Hematopoietic multipotent progenitor cell treated with erythropoietin and hydrocortisone succinate and interleukin-3 and kit ligand, for 17 days (in vitro differentiated cells): Measurements from ENCODE around the gene GABRG2.

ENCODE experiments used
- DNase-seq: peaks from one replicate; pipeline ENCODE4 v3.0.0-alpha.2; 2015; ENCODE audit warnings: low spot score

GABRG2 gene

DNA sequence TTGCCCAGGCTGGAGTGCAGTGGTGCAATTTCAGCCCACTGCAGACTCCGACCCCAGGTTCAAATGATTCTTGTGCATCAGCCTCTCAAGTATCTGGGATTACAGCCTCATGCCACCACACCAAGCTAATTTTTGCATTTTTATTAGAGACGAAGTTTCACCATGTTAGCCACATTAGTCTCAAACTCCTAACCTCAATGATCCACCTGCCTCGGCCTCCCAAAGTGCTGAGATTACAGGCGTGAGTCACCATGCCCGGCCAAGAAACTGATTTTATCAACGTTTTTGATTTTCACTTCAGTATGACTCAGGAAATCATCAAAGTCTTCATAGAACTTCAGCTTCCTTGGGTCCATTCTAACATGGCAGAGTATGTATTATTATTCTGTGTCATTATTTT is 125.4 kb downstream of the GABRG2 start:
- DNase-seq: no peak

DNA sequence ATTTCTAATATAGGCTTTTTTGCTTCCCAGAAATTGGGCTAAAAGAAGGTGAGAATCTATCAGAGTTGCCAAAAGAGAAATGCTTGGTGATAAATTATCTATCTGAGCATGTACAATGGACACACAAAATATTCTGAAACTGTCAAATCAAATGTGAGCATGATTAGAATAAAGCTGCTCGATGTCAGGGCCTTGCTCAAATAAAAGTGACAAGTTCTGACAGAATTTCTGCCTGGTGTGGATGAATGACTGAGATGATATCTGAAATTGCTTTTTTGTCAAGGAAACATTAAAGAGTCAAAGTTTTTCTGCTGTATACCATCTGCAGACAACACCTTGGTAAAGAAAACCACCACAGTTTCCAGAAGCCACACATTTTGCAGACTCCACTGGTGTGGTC is 128.8 kb downstream of the GABRG2 start:
- DNase-seq: no peak

DNA sequence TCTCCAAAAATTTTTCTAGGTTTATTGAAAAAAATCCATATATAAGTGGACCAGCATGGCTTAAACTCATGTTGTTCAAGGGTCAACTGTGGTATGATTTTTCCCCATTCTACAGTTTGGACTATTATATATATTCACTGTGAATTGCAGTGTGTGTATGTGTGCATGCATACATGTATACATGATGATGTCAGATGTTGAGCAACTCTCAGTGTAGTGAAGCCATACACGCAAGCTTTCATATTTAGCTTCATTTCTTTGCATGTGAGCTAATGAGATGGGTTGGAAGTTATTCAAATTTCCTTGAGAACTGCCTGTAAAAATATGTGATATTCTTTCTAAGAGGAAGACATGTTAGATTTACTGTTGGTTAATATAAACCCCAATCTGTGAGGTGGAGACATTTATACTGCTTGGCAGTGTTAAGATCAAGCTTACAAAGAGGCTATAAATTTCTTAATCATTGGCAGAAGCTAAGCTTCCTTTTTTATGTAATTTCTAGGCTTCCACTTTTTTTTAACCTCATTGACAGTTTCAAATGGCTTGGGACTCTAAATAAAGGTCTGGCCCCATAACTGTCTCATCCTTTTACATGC is 134.8 kb downstream of the GABRG2 start:
- no peak for DNase-seq
